Large intestine (tissue), 3 donors: ENCODE data around the gene RTL1. TPM values are rescaled to one million over a fixed set of nuclear protein-coding genes. Genes with fewer than 3 reads are reported as not detected.

Experiments used
- DNase-seq, 2 donors: peaks; one replicate each; pipeline versions ENCODE4 v3.0.0 to v3.0.0-alpha.2; 2013
- H3K27ac ChIP-seq: one replicate; pipeline ENCODE4 v1.5.1; 2013; ENCODE audit warnings: low read length
- H3K27me3 ChIP-seq: 2 replicates; pipeline ENCODE4 v1.6.1; 2013; ENCODE audit warnings: low read length; ENCODE audit not compliant: control insufficient read depth, insufficient read depth
- H3K36me3 ChIP-seq: 2 replicates; pipeline ENCODE4 v1.6.1; 2013; ENCODE audit warnings: low read length; ENCODE audit not compliant: control insufficient read depth, insufficient read depth
- H3K4me1 ChIP-seq: one replicate; pipeline ENCODE4 v1.6.1; 2013; ENCODE audit warnings: low read length; ENCODE audit not compliant: control insufficient read depth, insufficient read depth
- H3K4me3 ChIP-seq: one replicate; pipeline ENCODE4 v1.5.1; 2013; ENCODE audit warnings: low read length
- H3K9me3 ChIP-seq: one replicate; pipeline ENCODE4 v1.6.1; 2013; ENCODE audit warnings: mild to moderate bottlenecking, low read depth, low read length, moderate library complexity; ENCODE audit not compliant: control insufficient read depth
- WGBS: methylation state at CpG from one replicate; pipeline ENCODE4 v1.1.5; 2013; ENCODE audit warnings: low lambda C conversion rate; ENCODE audit not compliant: insufficient coverage; 5-methylcytosine and 5-hydroxymethylcytosine counted together
- polyA plus RNA-seq: library from polyadenylated mRNA; unstranded; fragments of 120-200 nt; gene quantifications from one replicate; pipeline ENCODE4 v1.2.1, GENCODE V29; 2013

Gene RTL1
- polyA plus RNA-seq, 1 donor: 0.16 TPM

GRCh38 chr14:100891051-100891450 lies 12.5 kb downstream of the RTL1 start:
- H3K9me3 ChIP-seq: no peaks in the 10 kb centered on the region
- H3K27ac ChIP-seq: no peak overlapping the region
- DNase-seq: no peak
- no peaks in the 10 kb centered on the region for H3K36me3 ChIP-seq
- no CpG with 5 or more reads among the region's 10 CpGs for WGBS
- peaks cover 3% of the 10 kb centered on the region for H3K27me3 ChIP-seq
- H3K4me3 ChIP-seq: no peak overlapping the region
- no peaks in the 10 kb centered on the region for H3K4me1 ChIP-seq

GRCh38 chr14:100890061-100890850 lies 13.3 kb downstream of the RTL1 start:
- Histone ChIP-seq H3K4me1 (no peaks in the 10 kb centered on the region), H3K27ac (no peak overlapping the region), H3K36me3 (no peaks in the 10 kb centered on the region), H3K9me3 (no peaks in the 10 kb centered on the region), H3K4me3 (no peak overlapping the region), H3K27me3 (no peaks in the 10 kb centered on the region)
- DNase-seq: no peak
- 57% methylated on average over 1 of the region's 8 CpGs for WGBS

- no peak overlapping the region for H3K27ac ChIP-seq
- no peaks in the 10 kb centered on the region for H3K9me3 ChIP-seq
- WGBS: no CpG with 5 or more reads among the region's 6 CpGs
- no peaks in the 10 kb centered on the region for H3K36me3 ChIP-seq
- no peak for DNase-seq
- H3K27me3 ChIP-seq: no peaks in the 10 kb centered on the region
- no peaks in the 10 kb centered on the region for H3K4me1 ChIP-seq
- H3K4me3 ChIP-seq: no peak overlapping the region
These were observed 13.9 kb downstream of the RTL1 start for GRCh38 chr14:100889641-100890040.

GRCh38 chr14:100888789-100889315 lies 14.7 kb downstream of the RTL1 start:
- no peak for DNase-seq
- Histone ChIP-seq H3K4me3 (no peak overlapping the region), H3K4me1 (no peaks in the 10 kb centered on the region), H3K36me3 (no peaks in the 10 kb centered on the region), H3K9me3 (peaks cover 3% of the 10 kb centered on the region), H3K27ac (no peak overlapping the region), H3K27me3 (no peaks in the 10 kb centered on the region)
- WGBS: 55% methylated on average over 3 of the region's 5 CpGs

GRCh38 chr14:100887728-100888335 lies 15.7 kb downstream of the RTL1 start:
- no peak for DNase-seq
- H3K27ac ChIP-seq: no peak overlapping the region
- 66% methylated on average over 5 of the region's 6 CpGs for WGBS

GRCh38 chr14:100885617-100886016 lies 17.9 kb downstream of the RTL1 start:
- Histone ChIP-seq H3K9me3 (peaks cover 18% of the 10 kb centered on the region), H3K27ac (no peak overlapping the region), H3K36me3 (peaks cover 2% of the 10 kb centered on the region), H3K4me1 (no peaks in the 10 kb centered on the region), H3K4me3 (no peak overlapping the region), H3K27me3 (no peaks in the 10 kb centered on the region)
- no peak for DNase-seq
- WGBS: 70% methylated on average over 3 of the region's 5 CpGs

More at GRCh38 chr14:100887728-100888335, 15.7 kb downstream of the RTL1 start:
- H3K9me3 ChIP-seq: peaks cover 8% of the 10 kb centered on the region
- H3K36me3 ChIP-seq: peaks cover 2% of the 10 kb centered on the region
- H3K4me1 ChIP-seq: no peaks in the 10 kb centered on the region
- no peak overlapping the region for H3K4me3 ChIP-seq
- H3K27me3 ChIP-seq: no peaks in the 10 kb centered on the region

- Histone ChIP-seq H3K27me3 (no peaks in the 10 kb centered on the region), H3K36me3 (peaks cover 2% of the 10 kb centered on the region), H3K27ac (no peak overlapping the region), H3K9me3 (peaks cover 22% of the 10 kb centered on the region), H3K4me3 (no peak overlapping the region), H3K4me1 (no peaks in the 10 kb centered on the region)
- no peak for DNase-seq
- WGBS: no CpG with 5 or more reads among the region's 2 CpGs
These were observed 18.3 kb downstream of the RTL1 start for GRCh38 chr14:100885196-100885595.

- peaks cover 2% of the 10 kb centered on the region for H3K36me3 ChIP-seq
- H3K27ac ChIP-seq: no peak overlapping the region
- H3K4me3 ChIP-seq: no peak overlapping the region
- peaks cover 23% of the 10 kb centered on the region for H3K9me3 ChIP-seq
- H3K27me3 ChIP-seq: no peaks in the 10 kb centered on the region
- no peaks in the 10 kb centered on the region for H3K4me1 ChIP-seq
- 100% methylated on average over 1 of the region's 13 CpGs for WGBS
- DNase-seq: no peak
These were observed 19.1 kb downstream of the RTL1 start for GRCh38 chr14:100884456-100884855.

- DNase-seq: no peak
- no CpG with 5 or more reads among the region's 11 CpGs for WGBS
- Histone ChIP-seq H3K27me3 (no peaks in the 10 kb centered on the region), H3K4me1 (no peaks in the 10 kb centered on the region), H3K9me3 (peaks cover 23% of the 10 kb centered on the region), H3K36me3 (peaks cover 2% of the 10 kb centered on the region), H3K4me3 (no peak overlapping the region), H3K27ac (no peak overlapping the region)
These were observed 19.8 kb downstream of the RTL1 start for GRCh38 chr14:100883789-100884101.

- Histone ChIP-seq H3K36me3 (peaks cover 2% of the 10 kb centered on the region), H3K27me3 (no peaks in the 10 kb centered on the region), H3K27ac (no peak overlapping the region), H3K4me3 (no peak overlapping the region), H3K4me1 (no peaks in the 10 kb centered on the region), H3K9me3 (peaks cover 23% of the 10 kb centered on the region)
- 100% methylated on average over 5 of the region's 46 CpGs for WGBS
- no peak for DNase-seq
These were observed 20.3 kb downstream of the RTL1 start for GRCh38 chr14:100882991-100883788.
